GM20431 (cell line): Measurements from ENCODE around the gene NAV3.

Source experiments
- in situ Hi-C: fragments of 300-500 bp; cut with MseI, MboI; formaldehyde crosslinking; loops from one replicate; pipeline ENCODE4 v1.15.0; 2020; ENCODE audit warnings: low sequenced_read_pairs; ENCODE audit not compliant: unreplicated experiment

Gene NAV3

DNA sequence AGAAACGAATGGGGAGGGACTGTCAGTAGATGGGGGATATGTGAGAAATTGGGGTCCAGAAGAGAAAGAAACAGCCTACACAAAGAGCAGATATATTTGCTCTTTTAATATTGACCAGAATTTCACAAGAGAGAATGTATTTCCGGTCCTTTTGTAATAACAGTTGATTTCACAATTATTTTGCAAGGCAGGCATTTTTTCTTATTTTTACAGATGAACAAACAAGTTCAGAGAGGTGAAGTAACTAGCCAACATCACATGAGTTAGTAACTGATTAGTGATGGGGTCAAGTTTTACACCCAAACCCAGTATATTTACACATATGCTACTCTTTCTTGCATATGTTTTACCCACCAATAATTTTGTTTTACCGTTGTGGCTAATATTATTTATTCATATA is 188.2 kb downstream of the NAV3 start:
- in situ Hi-C loops = loop anchor here (25.0 kb wide), 1 partner anchor 93 kb away; no protein-coding TSS in a partner anchor

- in situ Hi-C loops = no loop called here
These were observed 197.7 kb downstream of the NAV3 start for GRCh38 chr12:78028426-78028825.

DNA sequence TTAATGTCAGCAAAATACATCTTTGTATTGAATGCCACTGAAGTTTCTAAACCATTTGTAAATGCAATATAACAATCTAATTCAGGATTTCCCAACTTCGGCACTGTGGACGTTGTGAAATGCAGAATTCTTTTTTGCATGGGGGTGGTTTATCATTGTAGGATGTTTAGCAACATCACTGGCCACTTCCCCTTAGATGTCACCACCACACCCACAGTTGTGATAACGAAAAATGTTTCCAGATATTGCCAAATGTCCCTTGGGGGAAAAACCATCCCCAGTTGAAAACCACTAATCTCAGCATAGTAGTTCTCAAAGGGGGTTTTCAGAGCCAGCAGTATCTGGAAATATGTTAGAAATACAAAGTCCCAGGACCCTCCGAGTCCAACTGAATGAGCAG is 203.3 kb downstream of the NAV3 start:
- in situ Hi-C loops = no loop called here

- in situ Hi-C loops = no loop called here
These were observed 205.4 kb downstream of the NAV3 start for GRCh38 chr12:78035901-78036606.

DNA sequence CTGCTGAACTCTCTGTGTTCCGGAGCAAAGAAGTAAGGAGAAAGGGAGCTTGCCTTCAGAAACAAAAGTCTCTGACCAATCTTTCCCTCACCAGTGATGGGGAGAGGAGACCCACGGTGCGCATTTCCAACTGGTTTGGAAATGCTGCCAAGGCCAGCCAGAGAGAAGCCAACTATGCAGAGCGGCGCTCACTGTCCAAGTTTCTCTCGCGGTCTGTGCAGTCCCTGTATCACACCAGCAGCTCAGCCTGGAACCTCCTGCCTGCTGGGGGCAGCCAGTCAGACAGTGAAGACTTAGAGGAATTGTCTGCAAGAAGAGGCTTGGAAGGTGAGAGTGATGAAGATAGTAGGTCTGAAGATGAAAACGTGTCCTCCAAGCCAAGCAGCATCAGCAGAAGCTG is 206.2 kb downstream of the NAV3 start:
- in situ Hi-C loops = no loop called here

DNA sequence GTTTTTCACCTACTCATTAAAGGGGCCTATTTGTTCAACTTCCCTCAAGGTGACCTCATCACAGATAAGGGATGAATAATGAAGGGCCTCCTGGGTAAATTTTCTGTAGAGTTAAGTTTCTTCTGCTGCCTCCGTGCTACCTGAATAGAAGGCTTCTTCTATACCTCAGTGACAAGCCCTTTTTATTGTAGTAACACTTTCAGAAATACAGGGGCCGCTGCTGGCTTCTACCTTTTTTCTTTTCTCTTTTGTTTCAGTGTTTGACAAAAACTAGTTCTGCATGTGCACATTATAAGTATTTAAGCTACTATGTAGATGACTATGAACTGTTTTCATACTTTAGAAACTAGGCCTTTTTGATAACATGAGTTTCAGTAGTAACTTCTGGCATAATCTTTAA is 207.0 kb downstream of the NAV3 start:
- in situ Hi-C loops = no loop called here

DNA sequence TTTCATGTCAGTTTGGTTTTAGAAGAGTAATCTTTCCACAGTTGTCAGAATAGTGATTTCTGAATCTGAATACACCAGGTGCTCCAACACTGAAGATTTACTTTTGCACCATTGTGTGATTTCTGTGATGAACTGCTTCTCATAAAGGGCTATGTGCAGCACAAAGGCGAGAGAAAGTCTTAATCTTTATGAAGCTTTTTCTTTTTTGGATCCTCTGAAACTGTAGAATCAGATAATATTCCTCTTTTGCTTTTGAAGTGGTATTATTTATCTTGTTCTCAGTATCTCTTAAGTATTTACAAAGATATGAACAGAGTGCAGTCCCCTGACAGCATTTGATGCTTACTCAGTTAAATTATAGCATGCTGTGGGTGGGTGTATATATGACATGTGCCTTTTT is 207.8 kb downstream of the NAV3 start:
- in situ Hi-C loops = no loop called here

GRCh38 chr12:78038986-78039385 is 208.3 kb downstream of the NAV3 start:
- in situ Hi-C loops = no loop called here

- in situ Hi-C loops = no loop called here
These were observed 209.4 kb downstream of the NAV3 start for GRCh38 chr12:78040111-78040510.

- in situ Hi-C loops = no loop called here
These were observed 220.1 kb downstream of the NAV3 start for GRCh38 chr12:78050790-78051189.

GRCh38 chr12:78055545-78055944 is 224.9 kb downstream of the NAV3 start:
- in situ Hi-C loops = no loop called here

GRCh38 chr12:78057075-78057474 is 226.4 kb downstream of the NAV3 start:
- in situ Hi-C loops = no loop called here

DNA sequence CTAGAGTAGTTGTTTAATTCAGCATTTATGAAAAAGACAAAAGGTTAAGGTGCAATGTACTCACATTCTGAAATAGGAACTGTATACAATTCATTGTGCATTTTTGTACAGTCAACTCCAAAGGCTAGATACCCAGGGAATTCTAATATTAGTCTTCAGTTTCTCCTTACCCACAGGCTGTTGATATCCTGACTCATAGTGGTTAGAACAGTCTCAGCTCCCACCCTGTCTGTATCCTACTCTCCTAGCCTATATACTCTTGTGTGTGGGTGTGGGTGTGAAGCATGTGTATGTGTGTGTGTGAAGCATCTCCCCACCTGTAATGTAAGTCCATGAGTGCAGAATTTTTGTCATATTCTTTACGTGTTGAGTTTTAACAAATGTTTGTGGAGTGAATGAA is 229.5 kb downstream of the NAV3 start:
- in situ Hi-C loops = no loop called here

DNA sequence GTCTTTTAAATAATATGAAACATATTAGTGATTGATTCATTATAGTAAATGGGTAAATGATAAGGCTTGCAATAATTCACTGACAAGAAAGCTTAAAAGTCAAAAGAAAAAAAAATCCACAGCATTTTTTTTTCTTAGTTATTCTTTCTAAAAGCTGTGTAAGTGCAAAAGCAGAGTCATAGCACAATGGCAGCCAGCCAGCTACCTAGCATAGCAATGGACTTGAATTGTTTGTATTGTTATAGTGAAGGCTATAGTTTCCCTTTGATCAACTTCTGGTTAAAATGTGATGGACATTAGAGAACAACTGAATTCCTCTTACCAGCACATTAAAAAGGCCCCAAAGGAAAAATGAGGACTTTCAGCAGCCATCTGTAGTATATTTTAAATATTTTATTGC is 232.1 kb downstream of the NAV3 start:
- in situ Hi-C loops = no loop called here

DNA sequence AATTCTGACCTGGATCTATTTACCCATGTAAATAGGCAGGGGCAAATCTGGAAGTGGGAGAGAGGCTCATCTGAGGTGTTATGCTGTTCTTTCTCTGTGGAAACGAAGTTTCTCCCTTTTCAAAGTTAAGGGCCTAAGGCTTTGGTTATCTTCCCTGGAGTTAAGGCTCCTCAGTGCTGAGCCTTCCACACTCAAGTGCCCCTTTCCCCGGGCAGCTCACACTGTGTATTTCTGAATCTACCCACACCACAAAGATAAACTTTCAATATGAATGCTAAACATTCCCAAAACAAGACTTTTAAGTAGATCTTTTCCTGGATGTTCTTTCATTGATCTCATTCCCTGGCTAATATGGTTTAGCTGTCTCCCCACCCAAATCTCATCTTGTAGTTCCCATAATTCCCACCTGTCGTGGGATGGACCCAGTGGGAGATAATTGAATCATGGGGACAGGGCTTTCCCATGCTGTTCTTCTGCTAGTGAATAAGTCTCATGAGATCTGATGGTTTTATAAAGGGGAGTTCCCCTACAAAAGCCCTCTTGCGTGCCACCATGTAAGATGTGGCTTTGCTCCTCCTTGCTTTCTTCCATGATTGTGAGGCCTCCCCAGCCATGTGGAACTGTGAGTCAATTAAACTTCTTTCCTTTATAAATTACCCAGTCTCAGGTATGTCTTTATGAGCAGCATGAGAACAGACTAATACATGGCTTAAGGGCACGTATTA is 251.1 kb downstream of the NAV3 start:
- in situ Hi-C loops = no loop called here

GRCh38 chr12:78085542-78086182 is 255.0 kb downstream of the NAV3 start:
- in situ Hi-C loops = no loop called here

DNA sequence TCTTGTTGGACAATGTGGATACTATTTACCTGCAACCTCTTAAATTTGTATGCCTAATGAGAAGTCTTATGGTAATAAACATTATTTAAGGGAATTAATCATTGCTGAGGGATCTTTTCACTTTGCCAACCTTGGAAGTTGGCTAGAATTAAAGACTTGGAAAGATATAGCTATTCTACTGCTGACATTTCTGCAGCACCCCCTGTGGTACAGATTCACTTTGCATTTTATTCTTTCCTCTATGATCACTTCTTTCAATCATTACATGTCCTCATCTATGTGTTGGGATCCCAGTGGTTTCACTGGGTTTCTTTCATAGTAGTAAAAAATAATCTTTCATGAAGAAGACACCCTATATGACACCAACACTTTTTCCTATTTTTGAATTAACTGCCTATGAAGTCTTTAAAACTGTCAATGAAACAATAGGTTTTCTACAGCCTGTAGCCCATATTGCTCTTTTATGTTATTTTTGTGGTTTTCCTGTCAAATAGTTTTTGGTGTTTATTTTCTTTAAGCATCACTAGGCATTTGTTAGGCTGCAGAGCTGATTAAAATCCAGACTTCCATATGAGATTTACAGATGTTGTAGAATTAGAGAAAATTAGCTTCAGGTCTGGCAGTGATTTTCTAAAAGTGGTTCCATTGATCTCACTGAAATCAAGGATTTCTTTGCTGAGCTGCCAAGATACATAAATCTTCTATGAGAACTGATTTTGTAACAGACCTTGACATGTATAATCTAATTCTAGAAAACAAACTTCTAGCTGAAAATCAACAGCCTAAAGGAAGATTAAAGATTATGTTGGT is 256.1 kb downstream of the NAV3 start:
- in situ Hi-C loops = no loop called here

DNA sequence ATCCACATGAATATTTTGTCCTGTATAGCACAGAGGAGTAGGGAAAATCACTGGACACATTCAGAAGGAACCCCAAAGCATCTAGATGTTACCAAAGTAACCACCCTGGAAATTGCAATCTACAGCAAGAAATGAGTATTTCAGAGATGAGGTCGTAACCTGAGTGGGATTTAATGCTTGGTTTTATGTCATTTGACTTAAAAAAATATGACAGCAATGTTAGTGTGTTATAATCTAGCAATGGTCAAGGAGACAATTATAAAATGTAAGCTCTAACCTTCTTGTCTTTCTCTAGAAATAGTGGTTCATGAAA is 256.6 kb downstream of the NAV3 start:
- in situ Hi-C loops = no loop called here

DNA sequence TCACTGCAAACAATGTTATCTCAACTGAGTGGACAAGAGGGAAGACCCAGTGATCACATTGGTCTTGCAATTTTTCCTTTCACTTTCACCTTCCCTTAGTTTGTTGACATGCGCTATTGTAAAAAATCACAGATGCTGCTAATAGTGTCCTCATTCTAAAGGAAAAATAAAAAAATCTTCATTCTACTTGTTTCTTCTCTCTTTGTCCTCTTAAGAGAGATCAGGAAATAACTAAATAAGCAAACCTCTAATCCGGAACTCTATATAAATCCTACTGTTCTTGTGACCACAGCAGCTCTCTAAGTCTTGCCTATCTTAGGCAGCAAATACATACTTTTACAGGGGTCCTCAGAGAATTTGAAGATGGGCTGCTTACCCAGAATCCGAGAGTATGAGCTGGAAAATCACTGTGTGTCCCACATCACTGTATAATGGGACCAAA is 257.7 kb downstream of the NAV3 start:
- in situ Hi-C loops = no loop called here

- in situ Hi-C loops = no loop called here
These were observed 259.6 kb downstream of the NAV3 start for GRCh38 chr12:78090266-78090665.

DNA sequence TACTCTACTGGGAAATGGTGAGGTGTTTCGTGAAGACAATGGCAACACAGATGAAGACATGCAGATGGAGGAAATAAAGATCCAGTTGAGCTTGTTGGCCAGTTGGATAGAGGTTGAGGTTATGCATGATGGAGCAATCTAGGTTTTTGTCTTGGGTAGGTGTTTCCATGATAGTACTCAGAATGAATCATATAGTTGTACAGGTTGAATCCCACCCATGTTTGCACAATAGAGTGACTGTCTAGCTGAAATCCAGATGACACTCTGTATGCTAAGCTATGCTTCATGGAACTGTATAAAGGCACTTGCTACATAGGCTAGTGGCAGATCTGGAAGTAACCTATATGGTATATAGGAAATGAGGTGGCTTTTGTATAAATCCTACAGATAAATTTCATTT is 264.9 kb downstream of the NAV3 start:
- in situ Hi-C loops = no loop called here
